Measurements from ENCODE around the gene HLA-DQB2. TPM values are rescaled to one million over a fixed set of nuclear protein-coding genes. Genes with fewer than 3 reads are reported as not detected.
A peak's percentile ranks its signal among the peaks of the same experiment; 100 is the strongest.
"Not testable (repeated sequence)": the region's sequence is repeated elsewhere in the genome, so short reads cannot be mapped to it uniquely, and the experiment has no call there.

HLA-DQB2 gene
- total RNA-seq, 4 donors from 2014 or later: 1.7 to 7.8 (median 4.7) TPM; not detected in 1

- H3K4me3 ChIP-seq: no peak overlapping the region
- 29 to 54% methylated on average over 2 of the region's 2 CpGs for WGBS, 2 donors
- H3K9me3 ChIP-seq: peaks cover 0 to 3% (median 0%) of the 10 kb centered on the region in 3 donors
- H3K4me1 ChIP-seq: no peaks in the 10 kb centered on the region
- TF ChIP-seq CTCF (IDR thresholded peaks at IDR 0.05) (no peak), POLR2A (IDR thresholded peaks at IDR 0.05) (no peak)
- intact Hi-C loops (cut with DNase I): no loop called here
- DNase-seq: no peak
- H3K36me3 ChIP-seq: no peaks in the 10 kb centered on the region
- peaks cover 0 to 70% (median 2%) of the 10 kb centered on the region in 4 donors for H3K27me3 ChIP-seq
- no peak overlapping the region for H3K27ac ChIP-seq
Measured at GRCh38 chr6:32790306-32790705, 27.0 kb upstream of the HLA-DQB2 start.

- Histone ChIP-seq H3K27me3 (peaks cover 0 to 39% (median 0%) of the 10 kb centered on the region in 4 donors), H3K9me3 (peaks cover 0 to 7% (median 0%) of the 10 kb centered on the region in 3 donors), H3K27ac (no peak overlapping the region), H3K4me1 (no peaks in the 10 kb centered on the region), H3K36me3 (no peaks in the 10 kb centered on the region), H3K4me3 (no peak overlapping the region)
- no peak for DNase-seq
- intact Hi-C loops (cut with DNase I): loop anchor here (10.0 kb wide), 1 partner anchor 81 kb away; no protein-coding TSS in a partner anchor
- 44 to 45% methylated on average over 5 of the region's 5 CpGs for WGBS, 2 donors
- TF ChIP-seq CTCF (IDR thresholded peaks at IDR 0.05) (peak in 5 of 6 experiments; percentile 50 to 72 (median 61)), POLR2A (IDR thresholded peaks at IDR 0.05) (no peak)
Measured at GRCh38 chr6:32785781-32786533, 22.6 kb upstream of the HLA-DQB2 start.

- H3K27me3 ChIP-seq: peaks cover 0 to 41% (median 0%) of the 10 kb centered on the region in 4 donors
- not testable (repeated sequence) for H3K27ac ChIP-seq, DNase-seq, H3K36me3 ChIP-seq, H3K4me1 ChIP-seq, H3K4me3 ChIP-seq, H3K9me3 ChIP-seq
- intact Hi-C loops (cut with DNase I): loop anchor here (10.0 kb wide), 1 partner anchor 78 kb away; no protein-coding TSS in a partner anchor
Measured at GRCh38 chr6:32782923-32783322, 19.6 kb upstream of the HLA-DQB2 start.

- intact Hi-C loops (cut with DNase I): no loop called here
- H3K4me1 ChIP-seq: peaks cover 0 to 7% (median 3%) of the 10 kb centered on the region in 3 donors
- H3K27me3 ChIP-seq: peaks cover 0 to 32% (median 0%) of the 10 kb centered on the region in 4 donors
- TF ChIP-seq CTCF (IDR thresholded peaks at IDR 0.05): no peak
- TF ChIP-seq POLR2A (IDR thresholded peaks at IDR 0.05): no peak
- no peak overlapping the region for H3K4me3 ChIP-seq
- no peak overlapping the region for H3K27ac ChIP-seq
- no peak for DNase-seq
- H3K36me3 ChIP-seq: no peaks in the 10 kb centered on the region
- peaks cover 0 to 4% (median 0%) of the 10 kb centered on the region in 3 donors for H3K9me3 ChIP-seq
Measured at GRCh38 chr6:32779036-32779435, 15.7 kb upstream of the HLA-DQB2 start.

GRCh38 chr6:32775071-32775470 lies 11.7 kb upstream of the HLA-DQB2 start:
- TF ChIP-seq CTCF (IDR thresholded peaks at IDR 0.05): no peak
- no peaks in the 10 kb centered on the region for H3K9me3 ChIP-seq
- no peak for DNase-seq
- intact Hi-C loops (cut with DNase I): no loop called here
- 12 to 30% methylated on average over 1 of the region's 1 CpG for WGBS, 2 donors
- H3K36me3 ChIP-seq: no peaks in the 10 kb centered on the region
- H3K27ac ChIP-seq: no peak overlapping the region
- peaks cover 0 to 39% (median 0%) of the 10 kb centered on the region in 4 donors for H3K27me3 ChIP-seq
- H3K4me1 ChIP-seq: peaks cover 0 to 7% (median 3%) of the 10 kb centered on the region in 3 donors
- no peak overlapping the region for H3K4me3 ChIP-seq
